Hindlimb muscle (tissue), 1 donor: ENCODE results near the gene STUB1. TPM values are rescaled to one million over a fixed set of nuclear protein-coding genes. Genes with fewer than 3 reads are reported as not detected.
A peak's percentile ranks its signal among the peaks of the same experiment; 100 is the strongest.

Source experiments
- DNase-seq: peaks from one replicate; pipeline ENCODE4 v3.0.0-alpha.2; 2013
- polyA plus RNA-seq: library from polyadenylated mRNA; unstranded; fragments of 120-200 nt; gene quantifications from one replicate; pipeline ENCODE4 v1.2.1, GENCODE V29; 2013; ENCODE audit not compliant: insufficient read length

Gene STUB1
- polyA plus RNA-seq, 1 donor, result 94.0 TPM

GRCh38 chr16:694863-695354 lies 14.7 kb downstream of the STUB1 start:
- DNase-seq, result no peak

- DNase-seq, result no peak
Measured at GRCh38 chr16:695355-696089, 15.3 kb downstream of the STUB1 start.

GRCh38 chr16:698911-699671 lies 18.9 kb downstream of the STUB1 start:
- no peak for DNase-seq

GRCh38 chr16:700684-701584 lies 20.7 kb downstream of the STUB1 start:
- DNase-seq, result no peak

GRCh38 chr16:702341-702740 lies 22.1 kb downstream of the STUB1 start:
- DNase-seq, result no peak

GRCh38 chr16:703406-703805 lies 23.2 kb downstream of the STUB1 start:
- no peak for DNase-seq

GRCh38 chr16:704047-704446 lies 23.8 kb downstream of the STUB1 start:
- DNase-seq, result no peak

- DNase-seq, result no peak
Measured at GRCh38 chr16:704552-705380, 24.6 kb downstream of the STUB1 start.

GRCh38 chr16:705431-706188 lies 25.4 kb downstream of the STUB1 start, which contains the start of gene FBXL16:
TSS of gene FBXL16 (minus strand) at chr16:705801. CDS start at chr16:697405, 8,396 bp downstream.
- DNase-seq, result no peak

GRCh38 chr16:706189-707061 lies 26.2 kb downstream of the STUB1 start:
- DNase-seq, result no peak

GRCh38 chr16:707062-707538 lies 26.9 kb downstream of the STUB1 start:
- no peak for DNase-seq

GRCh38 chr16:708019-708418 lies 27.8 kb downstream of the STUB1 start:
- DNase-seq, result no peak

GRCh38 chr16:708959-709358 lies 28.7 kb downstream of the STUB1 start:
- DNase-seq, result no peak

GRCh38 chr16:709566-710499 lies 29.6 kb downstream of the STUB1 start:
- no peak for DNase-seq

- no peak for DNase-seq
Measured at GRCh38 chr16:710500-711075, 30.4 kb downstream of the STUB1 start.

- no peak for DNase-seq
Measured at GRCh38 chr16:711084-711483, 30.9 kb downstream of the STUB1 start.

- peak; percentile 79 for DNase-seq
Measured at GRCh38 chr16:711548-712320, 31.5 kb downstream of the STUB1 start.
